ENCODE results near the gene NFATC1. TPM values are rescaled to one million over a fixed set of nuclear protein-coding genes. Genes with fewer than 3 reads are reported as not detected.

NFATC1 gene
- total and polyA plus RNA-seq, 2 donors from 2014 or later: 4.3 to 17.2 TPM

GRCh38 chr18:79405019-79405780 is 9.5 kb downstream of the NFATC1 start:
- no peaks in the 10 kb centered on the region for H3K27me3 ChIP-seq (ENCODE audit: control insufficient read depth, insufficient read depth, low read length)
- peaks cover 0 to 2% (median 0%) of the 10 kb centered on the region in 3 donors for H3K9me3 ChIP-seq (ENCODE audit: control insufficient read depth in 2 of 3, insufficient read depth in 1 of 3, low read length in 3 of 3)
- FAIRE-seq (no peak), DNase-seq (peak in 2 of 5 donors; percentile 18 to 54)
- intact Hi-C loops (cut with DNase I): no loop called here
- H3K9ac ChIP-seq (ENCODE audit: low read length in 3 of 3): no peak overlapping the region
- no peak for TF ChIP-seq CTCF (IDR thresholded peaks at IDR 0.05; ENCODE audit: borderline replicate concordance, extremely low read depth, insufficient read depth)
- H3K36me3 ChIP-seq (ENCODE audit: control insufficient read depth in 2 of 3, insufficient read depth in 3 of 3, low read length in 3 of 3): no peaks in the 10 kb centered on the region
- peaks cover 0 to 4% (median 0%) of the 10 kb centered on the region in 3 donors for H3K4me1 ChIP-seq (ENCODE audit: control insufficient read depth in 2 of 3, insufficient read depth in 2 of 3, low read depth in 1 of 3, low read length in 3 of 3)
- H3K27ac ChIP-seq (ENCODE audit: low read depth in 2 of 2, low read length in 2 of 2): no peak overlapping the region
- no peak overlapping the region for H3K4me3 ChIP-seq (ENCODE audit: low read length in 3 of 3)

- Histone ChIP-seq H3K4me3 (ENCODE audit: low read length in 3 of 3) (no peak overlapping the region), H3K9me3 (ENCODE audit: control insufficient read depth in 2 of 3, insufficient read depth in 1 of 3, low read length in 3 of 3) (peaks cover 0 to 2% (median 0%) of the 10 kb centered on the region in 3 donors), H3K9ac (ENCODE audit: low read length in 3 of 3) (no peak overlapping the region), H3K27ac (ENCODE audit: low read depth in 2 of 2, low read length in 2 of 2) (peak overlapping the region in 1 of 2 donors; percentile 0), H3K36me3 (ENCODE audit: control insufficient read depth in 2 of 3, insufficient read depth in 3 of 3, low read length in 3 of 3) (no peaks in the 10 kb centered on the region), H3K4me1 (ENCODE audit: control insufficient read depth in 2 of 3, insufficient read depth in 2 of 3, low read depth in 1 of 3, low read length in 3 of 3) (peaks cover 0 to 4% (median 0%) of the 10 kb centered on the region in 3 donors), H3K27me3 (ENCODE audit: control insufficient read depth, insufficient read depth, low read length) (no peaks in the 10 kb centered on the region)
- no peak for FAIRE-seq
- intact Hi-C loops (cut with DNase I): no loop called here
- no peak for TF ChIP-seq CTCF (IDR thresholded peaks at IDR 0.05; ENCODE audit: borderline replicate concordance, extremely low read depth, insufficient read depth)
- DNase-seq: peak in 1 of 5 donors; percentile 91
Measured at GRCh38 chr18:79405781-79406575, 10.2 kb downstream of the NFATC1 start.

- no peak overlapping the region for H3K9ac ChIP-seq (ENCODE audit: low read length in 3 of 3)
- peaks cover 0 to 2% (median 0%) of the 10 kb centered on the region in 3 donors for H3K9me3 ChIP-seq (ENCODE audit: control insufficient read depth in 2 of 3, insufficient read depth in 1 of 3, low read length in 3 of 3)
- H3K4me1 ChIP-seq (ENCODE audit: control insufficient read depth in 2 of 3, insufficient read depth in 2 of 3, low read depth in 1 of 3, low read length in 3 of 3): peaks cover 0 to 4% (median 0%) of the 10 kb centered on the region in 3 donors
- no peaks in the 10 kb centered on the region for H3K27me3 ChIP-seq (ENCODE audit: control insufficient read depth, insufficient read depth, low read length)
- no peak for TF ChIP-seq CTCF (IDR thresholded peaks at IDR 0.05; ENCODE audit: borderline replicate concordance, extremely low read depth, insufficient read depth)
- no peak overlapping the region for H3K27ac ChIP-seq (ENCODE audit: low read depth in 2 of 2, low read length in 2 of 2)
- DNase-seq (peak in 1 of 5 donors; percentile 80), FAIRE-seq (no peak)
- no peak overlapping the region for H3K4me3 ChIP-seq (ENCODE audit: low read length in 3 of 3)
- no peaks in the 10 kb centered on the region for H3K36me3 ChIP-seq (ENCODE audit: control insufficient read depth in 2 of 3, insufficient read depth in 3 of 3, low read length in 3 of 3)
- intact Hi-C loops (cut with DNase I): no loop called here
Measured at GRCh38 chr18:79406708-79407107, 11.0 kb downstream of the NFATC1 start.

Measured in kidney (tissue), 14 donors.